Glutamatergic neuron (in vitro differentiated cells): Measurements from ENCODE around the gene N4BP3. TPM values are rescaled to one million over a fixed set of nuclear protein-coding genes. Genes with fewer than 3 reads are reported as not detected.

Experiments used
- DNase-seq: peaks from one replicate; pipeline ENCODE4 v3.0.0; 2022
- H3K27ac Mint-ChIP-seq: one replicate; pipeline ENCODE4 v1.8.0; 2020; ENCODE audit warnings: mild to moderate bottlenecking, mixed read lengths, inconsistent platforms; ENCODE audit not compliant: unreplicated experiment
- H3K27me3 Mint-ChIP-seq: one replicate; pipeline ENCODE4 v1.8.0; 2020; ENCODE audit warnings: mild to moderate bottlenecking, moderate library complexity, mixed read lengths, inconsistent platforms; ENCODE audit not compliant: unreplicated experiment
- H3K36me3 Mint-ChIP-seq: one replicate; pipeline ENCODE4 v1.8.0; 2020; ENCODE audit warnings: mild to moderate bottlenecking, mixed read lengths, inconsistent platforms; ENCODE audit not compliant: unreplicated experiment
- H3K4me1 Mint-ChIP-seq: one replicate; pipeline ENCODE4 v1.8.0; 2020; ENCODE audit warnings: mild to moderate bottlenecking, low read depth, mixed read lengths, inconsistent platforms; ENCODE audit not compliant: unreplicated experiment
- H3K4me3 Mint-ChIP-seq: one replicate; pipeline ENCODE4 v1.8.0; 2020; ENCODE audit warnings: mild to moderate bottlenecking, mixed read lengths, inconsistent platforms; ENCODE audit not compliant: unreplicated experiment
- H3K9me3 Mint-ChIP-seq: one replicate; pipeline ENCODE4 v1.8.0; 2020; ENCODE audit warnings: mild to moderate bottlenecking, moderate library complexity, mixed read lengths, inconsistent platforms; ENCODE audit not compliant: unreplicated experiment
- CTCF ChIP-seq: fragments of 200-600 bp; sonication (generic); IDR thresholded peaks from one replicate; pipeline ENCODE4 v1.5.0; 2021; ENCODE audit not compliant: partially characterized antibody, unreplicated experiment
- long read RNA-seq: library from polyadenylated mRNA; unstranded; transcript quantifications from one replicate; pipeline ENCODE4 v2.0.0, GENCODE V29; 2020; ENCODE audit not compliant: unreplicated experiment
- total RNA-seq: library from RNA; stranded (reverse); fragmentation: NEBNext Ultra II Directional; extraction: Animal tissue kit (Norgen Biotek cat#: 25700); gene quantifications from one replicate; pipeline ENCODE4 v1.2.1, GENCODE V29; 2021; ENCODE audit not compliant: unreplicated experiment

The N4BP3 gene
- 2.2 TPM for total RNA-seq
- long read RNA-seq, full-length matches to known transcripts, result 3 of 3 reads
- long read RNA-seq, partial matches to known transcripts, result 0 of 3 reads
- long read RNA-seq, other reads (novel, unspliced or antisense), result 0 of 3 reads

GRCh38 chr5:178113141-178113787, at the start of gene N4BP3:
N4BP3 (plus strand) TSS chr5:178113532; CDS start chr5:178119584, 6,052 bp downstream.
- peak within 1 kb of the TSS; percentile 22 for H3K27ac Mint-ChIP-seq
- peak within 1 kb of the TSS; percentile 93 for H3K4me3 Mint-ChIP-seq
- peak; percentile 83 for DNase-seq
- peaks cover 11% of the 10 kb centered on the region for H3K9me3 Mint-ChIP-seq
- no peaks in the 10 kb centered on the region for H3K36me3 Mint-ChIP-seq
- peaks cover 16% of the 10 kb centered on the region for H3K27me3 Mint-ChIP-seq
- TF ChIP-seq CTCF, result peak; percentile 24
- H3K4me1 Mint-ChIP-seq, result peaks cover 9% of the 10 kb centered on the region

- no peak for DNase-seq
- Mint-ChIP-seq H3K36me3 (no peaks in the 10 kb centered on the region), H3K4me3 (no peak overlapping the region), H3K9me3 (peaks cover 9% of the 10 kb centered on the region), H3K4me1 (peaks cover 7% of the 10 kb centered on the region), H3K27ac (peak overlapping the region; percentile 91), H3K27me3 (peaks cover 10% of the 10 kb centered on the region)
- TF ChIP-seq CTCF, result no peak
These were observed 45.6 kb upstream of the N4BP3 start for GRCh38 chr5:178067755-178068154.

- TF ChIP-seq CTCF, result no peak
- H3K9me3 Mint-ChIP-seq, result peaks cover 9% of the 10 kb centered on the region
- H3K4me3 Mint-ChIP-seq, result no peak overlapping the region
- peak; percentile 75 for DNase-seq
- no peaks in the 10 kb centered on the region for H3K36me3 Mint-ChIP-seq
- H3K27ac Mint-ChIP-seq, result peak overlapping the region; percentile 91
- H3K4me1 Mint-ChIP-seq, result peaks cover 7% of the 10 kb centered on the region
- peaks cover 10% of the 10 kb centered on the region for H3K27me3 Mint-ChIP-seq
These were observed 45.0 kb upstream of the N4BP3 start for GRCh38 chr5:178068293-178068692.

GRCh38 chr5:178069909-178070308, 43.4 kb upstream of the N4BP3 start:
- Mint-ChIP-seq H3K27ac (no peak overlapping the region), H3K27me3 (peaks cover 10% of the 10 kb centered on the region), H3K36me3 (no peaks in the 10 kb centered on the region), H3K9me3 (peaks cover 9% of the 10 kb centered on the region), H3K4me3 (no peak overlapping the region), H3K4me1 (peaks cover 7% of the 10 kb centered on the region)
- no peak for TF ChIP-seq CTCF
- peak; percentile 59 for DNase-seq

- peaks cover 8% of the 10 kb centered on the region for H3K9me3 Mint-ChIP-seq
- no peak overlapping the region for H3K4me3 Mint-ChIP-seq
- H3K27me3 Mint-ChIP-seq, result peaks cover 10% of the 10 kb centered on the region
- no peak for TF ChIP-seq CTCF
- H3K4me1 Mint-ChIP-seq, result peaks cover 7% of the 10 kb centered on the region
- H3K27ac Mint-ChIP-seq, result no peak overlapping the region
- no peak for DNase-seq
- H3K36me3 Mint-ChIP-seq, result no peaks in the 10 kb centered on the region
These were observed 42.2 kb upstream of the N4BP3 start for GRCh38 chr5:178071108-178071507.
